Neuronal stem cell (in vitro differentiated cells): ENCODE results near the gene SVOPL.
"Not testable (repeated sequence)": the region's sequence is repeated elsewhere in the genome, so short reads cannot be mapped to it uniquely, and the experiment has no call there.

Experiments
- DNase-seq: peaks from one replicate; pipeline ENCODE4 v3.0.0-alpha.2; 2013; ENCODE audit warnings: low spot score
- H2AFZ ChIP-seq: one replicate; pipeline ENCODE4 v1.6.1; 2013; ENCODE audit warnings: mild to moderate bottlenecking, low read length, inconsistent platforms
- H2AK5ac ChIP-seq: 2 replicates; pipeline ENCODE4 v1.6.1; 2013; ENCODE audit warnings: low read depth, mild to moderate bottlenecking, inconsistent platforms, low read length, moderate library complexity, mixed read lengths
- H2BK120ac ChIP-seq: 2 replicates; pipeline ENCODE4 v1.6.1; 2013; ENCODE audit warnings: low read depth, mild to moderate bottlenecking, inconsistent platforms, low read length, moderate library complexity, mixed read lengths
- H2BK12ac ChIP-seq: one replicate; pipeline ENCODE4 v1.6.1; 2013; ENCODE audit warnings: low read length, inconsistent platforms
- H2BK15ac ChIP-seq: 2 replicates; pipeline ENCODE4 v1.6.1; 2013; ENCODE audit warnings: mild to moderate bottlenecking, low read length, inconsistent platforms, mixed read lengths
- H2BK5ac ChIP-seq: one replicate; pipeline ENCODE4 v1.6.1; 2013; ENCODE audit warnings: inconsistent platforms, mild to moderate bottlenecking, low read length, moderate library complexity
- H3K14ac ChIP-seq: one replicate; pipeline ENCODE4 v1.6.1; 2013; ENCODE audit warnings: low read length, inconsistent platforms
- H3K18ac ChIP-seq: 2 replicates; pipeline ENCODE4 v1.6.1; 2013; ENCODE audit warnings: low read length, inconsistent platforms
- H3K23ac ChIP-seq: 2 replicates; pipeline ENCODE4 v1.6.1; 2013; ENCODE audit warnings: low read depth, mild to moderate bottlenecking, mixed read lengths, low read length, inconsistent platforms; ENCODE audit not compliant: poor library complexity
- H3K27ac ChIP-seq: replicated peaks from 3 replicates; pipeline ENCODE4 v1.5.1; 2013; ENCODE audit warnings: low read length, inconsistent platforms
- H3K27me3 ChIP-seq, 3 experiments: 2 replicates each; pipeline ENCODE4 v1.6.1; 2013; ENCODE audit warnings: low read length in 3 of 3, mild to moderate bottlenecking in 2 of 3, inconsistent platforms in 1 of 3, low read depth in 1 of 3, mixed read lengths in 1 of 3, moderate library complexity in 1 of 3; ENCODE audit not compliant: control insufficient read depth in 3 of 3, insufficient read depth in 3 of 3
- H3K36me3 ChIP-seq, 2 donors: replicated peaks in 1 of 2; 2 replicates each; pipeline ENCODE4 v1.6.1; 2013; ENCODE audit warnings: low read length in 2 of 2; ENCODE audit not compliant: control insufficient read depth in 2 of 2, insufficient read depth in 2 of 2
- H3K4ac ChIP-seq: 2 replicates; pipeline ENCODE4 v1.6.1; 2013; ENCODE audit warnings: inconsistent platforms, mild to moderate bottlenecking, low read length, moderate library complexity
- H3K4me1 ChIP-seq, 2 donors: 1 replicate in 1 of 2; 2 replicates in 1 of 2; pipeline ENCODE4 v1.6.1; 2013; ENCODE audit warnings: low read length in 2 of 2, low read depth in 1 of 2; ENCODE audit not compliant: control insufficient read depth in 2 of 2, insufficient read depth in 1 of 2
- H3K4me2 ChIP-seq: one replicate; pipeline ENCODE4 v1.6.1; 2013; ENCODE audit warnings: mild to moderate bottlenecking, low read length, inconsistent platforms; ENCODE audit not compliant: insufficient read depth, poor library complexity, severe bottlenecking
- H3K4me3 ChIP-seq, 2 donors: 2 replicates each; pipeline ENCODE4 v1.5.1; 2013; ENCODE audit warnings: low read length in 2 of 2, mild to moderate bottlenecking in 2 of 2, inconsistent platforms in 1 of 2, moderate library complexity in 1 of 2
- H3K79me1 ChIP-seq: one replicate; pipeline ENCODE4 v1.6.1; 2013; ENCODE audit warnings: low read depth, mild to moderate bottlenecking, inconsistent platforms, low read length, moderate library complexity
- H3K9ac ChIP-seq: one replicate; pipeline ENCODE4 v1.6.1; 2013; ENCODE audit warnings: mild to moderate bottlenecking, low read depth, low read length, inconsistent platforms; ENCODE audit not compliant: poor library complexity
- H3K9me3 ChIP-seq, 2 donors: replicated peaks in 1 of 2; 2 replicates each; pipeline versions ENCODE3 to v1.6.1; 2013; ENCODE audit warnings: low read length in 2 of 2, mild to moderate bottlenecking in 2 of 2, inconsistent platforms in 1 of 2, low read depth in 1 of 2, mixed read lengths in 1 of 2, moderate library complexity in 1 of 2; ENCODE audit not compliant: control insufficient read depth in 2 of 2, insufficient read depth in 1 of 2
- H4K8ac ChIP-seq: one replicate; pipeline ENCODE4 v1.6.1; 2013; ENCODE audit warnings: low read depth, mild to moderate bottlenecking, inconsistent platforms, low read length, moderate library complexity
- H4K91ac ChIP-seq: one replicate; pipeline ENCODE4 v1.6.1; 2013; ENCODE audit warnings: low read length, low read depth, mild to moderate bottlenecking, inconsistent platforms; ENCODE audit not compliant: poor library complexity
- WGBS, 2 donors: extraction: QIAGEN DNeasy Blood & Tissue Kit; methylation state at CpG; one replicate each; pipeline ENCODE4 v1.1.7; 2013; ENCODE audit warnings: missing lambda C conversion rate in 2 of 2, mixed read lengths in 1 of 2; ENCODE audit not compliant: insufficient read length in 2 of 2, insufficient replicate concordance in 1 of 2; ENCODE audit errors: extremely low coverage in 2 of 2; 5-methylcytosine and 5-hydroxymethylcytosine counted together

SVOPL gene

GRCh38 chr7:138697535-138698182 is 3.5 kb downstream of the SVOPL start:
- Histone ChIP-seq H3K23ac (no peak overlapping the region), H3K18ac (no peak overlapping the region), H2BK120ac (no peak overlapping the region), H2BK5ac (no peak overlapping the region), H3K4me3 (no peak overlapping the region), H3K36me3 (no peaks in the 10 kb centered on the region), H3K4ac (no peak overlapping the region), H3K27ac (no peak overlapping the region), H3K4me1 (no peaks in the 10 kb centered on the region), H3K4me2 (no peak overlapping the region), H2AK5ac (no peak overlapping the region), H3K79me1 (peaks cover 2% of the 10 kb centered on the region), H3K27me3 (no peaks in the 10 kb centered on the region), H3K9ac (no peak overlapping the region), H4K91ac (no peak overlapping the region), H3K14ac (no peak overlapping the region), H3K9me3 (peaks cover 0 to 1% of the 10 kb centered on the region in 2 donors), H2BK15ac (no peak overlapping the region), H2BK12ac (no peak overlapping the region), H2AFZ (no peak overlapping the region), H4K8ac (no peak overlapping the region)
- no CpG with 5 or more reads among the region's 2 CpGs for WGBS, 2 donors
- no peak for DNase-seq

GRCh38 chr7:138695776-138696175 is 5.4 kb downstream of the SVOPL start:
- not testable (repeated sequence) for H2BK120ac ChIP-seq, H3K4me1 ChIP-seq, H3K18ac ChIP-seq, H3K4ac ChIP-seq, H3K9ac ChIP-seq, H3K23ac ChIP-seq, H2AK5ac ChIP-seq, H3K27me3 ChIP-seq, H3K4me2 ChIP-seq, H3K14ac ChIP-seq, H2AFZ ChIP-seq, H2BK15ac ChIP-seq, H2BK12ac ChIP-seq, H2BK5ac ChIP-seq, H3K79me1 ChIP-seq, DNase-seq, H3K36me3 ChIP-seq, H3K4me3 ChIP-seq, H4K8ac ChIP-seq, H3K27ac ChIP-seq, H4K91ac ChIP-seq, H3K9me3 ChIP-seq
- no CpG with 5 or more reads among the region's 9 CpGs for WGBS, 2 donors

GRCh38 chr7:138695106-138695505 is 6.1 kb downstream of the SVOPL start:
- peak overlapping the region; percentile 26 for H2BK15ac ChIP-seq
- no peak overlapping the region for H3K4ac ChIP-seq
- H3K14ac ChIP-seq: peak overlapping the region; percentile 56
- no peak overlapping the region for H3K4me3 ChIP-seq
- no peak overlapping the region for H3K9ac ChIP-seq
- no peaks in the 10 kb centered on the region for H3K27me3 ChIP-seq
- DNase-seq: no peak
- no peak overlapping the region for H3K18ac ChIP-seq
- H2BK12ac ChIP-seq: no peak overlapping the region
- no peaks in the 10 kb centered on the region for H3K36me3 ChIP-seq
- no peak overlapping the region for H4K91ac ChIP-seq
- H2AFZ ChIP-seq: no peak overlapping the region
- H2AK5ac ChIP-seq: no peak overlapping the region
- H3K27ac ChIP-seq: no peak overlapping the region
- H3K4me2 ChIP-seq: no peak overlapping the region
- no peak overlapping the region for H2BK120ac ChIP-seq
- H2BK5ac ChIP-seq: no peak overlapping the region
- H3K4me1 ChIP-seq: no peaks in the 10 kb centered on the region
- peaks cover 0 to 1% of the 10 kb centered on the region in 2 donors for H3K9me3 ChIP-seq
- peaks cover 2% of the 10 kb centered on the region for H3K79me1 ChIP-seq
- no CpG with 5 or more reads among the region's 4 CpGs for WGBS, 2 donors
- H4K8ac ChIP-seq: no peak overlapping the region
- no peak overlapping the region for H3K23ac ChIP-seq

GRCh38 chr7:138691178-138691577 is 10.0 kb downstream of the SVOPL start:
- Histone ChIP-seq H3K23ac (no peak overlapping the region), H3K4me3 (no peak overlapping the region), H3K9me3 (no peaks in the 10 kb centered on the region), H3K36me3 (no peaks in the 10 kb centered on the region), H3K14ac (no peak overlapping the region), H3K79me1 (no peaks in the 10 kb centered on the region), H3K27me3 (no peaks in the 10 kb centered on the region), H4K91ac (no peak overlapping the region), H2BK12ac (no peak overlapping the region), H3K9ac (no peak overlapping the region), H2BK5ac (no peak overlapping the region), H3K18ac (no peak overlapping the region), H3K4ac (no peak overlapping the region), H2AFZ (no peak overlapping the region), H4K8ac (no peak overlapping the region), H3K4me1 (no peaks in the 10 kb centered on the region), H2BK120ac (no peak overlapping the region), H3K4me2 (no peak overlapping the region), H3K27ac (no peak overlapping the region), H2BK15ac (no peak overlapping the region), H2AK5ac (no peak overlapping the region)
- WGBS, 2 donors: no CpG with 5 or more reads among the region's 5 CpGs
- no peak for DNase-seq
